SKM-1 (cell line): Measurements from ENCODE around the gene HELZ2.
"Not testable (repeated sequence)": the region's sequence is repeated elsewhere in the genome, so short reads cannot be mapped to it uniquely, and the experiment has no call there.

Experiments used
- DNase-seq: peaks from one replicate; lab custom pipeline; 2025; ENCODE audit not compliant: unreplicated experiment; lab: John Stamatoyannopoulos, UW

Gene HELZ2

GRCh38 chr20:63566395-63567135 is 7.5 kb downstream of the HELZ2 start:
- no peak for DNase-seq

DNA sequence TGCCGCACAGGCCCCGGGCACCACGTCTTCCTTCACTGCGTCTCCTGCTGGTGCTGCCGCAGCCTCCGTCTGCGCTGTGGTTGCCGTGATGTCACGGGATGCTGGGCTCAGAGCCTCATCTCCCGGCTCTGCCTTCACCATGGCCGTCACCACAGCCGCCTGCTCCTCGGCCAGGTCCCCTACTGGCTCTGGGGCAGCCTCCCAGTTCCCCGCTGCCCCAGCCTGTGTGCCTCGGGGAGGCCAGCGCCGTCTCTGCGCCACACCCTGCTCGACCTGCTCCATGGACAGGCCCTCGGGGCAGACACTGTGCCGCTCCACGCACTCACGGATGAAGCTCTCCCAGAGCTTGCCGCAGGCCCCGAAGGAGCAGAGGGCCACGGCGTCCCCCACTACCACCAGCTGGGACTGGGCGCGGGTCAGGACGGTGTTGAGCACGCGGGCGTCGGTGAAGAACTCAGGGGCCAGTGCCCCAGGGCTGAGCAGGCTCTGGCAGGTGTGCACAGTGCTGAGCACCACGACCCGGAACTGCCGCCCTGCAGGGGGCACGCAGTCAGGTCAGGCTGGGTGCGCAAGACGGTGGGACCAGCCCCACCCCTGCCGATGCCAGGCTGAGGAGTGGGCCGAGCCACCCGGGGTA is 8.2 kb downstream of the HELZ2 start:
- DNase-seq, result no peak

DNA sequence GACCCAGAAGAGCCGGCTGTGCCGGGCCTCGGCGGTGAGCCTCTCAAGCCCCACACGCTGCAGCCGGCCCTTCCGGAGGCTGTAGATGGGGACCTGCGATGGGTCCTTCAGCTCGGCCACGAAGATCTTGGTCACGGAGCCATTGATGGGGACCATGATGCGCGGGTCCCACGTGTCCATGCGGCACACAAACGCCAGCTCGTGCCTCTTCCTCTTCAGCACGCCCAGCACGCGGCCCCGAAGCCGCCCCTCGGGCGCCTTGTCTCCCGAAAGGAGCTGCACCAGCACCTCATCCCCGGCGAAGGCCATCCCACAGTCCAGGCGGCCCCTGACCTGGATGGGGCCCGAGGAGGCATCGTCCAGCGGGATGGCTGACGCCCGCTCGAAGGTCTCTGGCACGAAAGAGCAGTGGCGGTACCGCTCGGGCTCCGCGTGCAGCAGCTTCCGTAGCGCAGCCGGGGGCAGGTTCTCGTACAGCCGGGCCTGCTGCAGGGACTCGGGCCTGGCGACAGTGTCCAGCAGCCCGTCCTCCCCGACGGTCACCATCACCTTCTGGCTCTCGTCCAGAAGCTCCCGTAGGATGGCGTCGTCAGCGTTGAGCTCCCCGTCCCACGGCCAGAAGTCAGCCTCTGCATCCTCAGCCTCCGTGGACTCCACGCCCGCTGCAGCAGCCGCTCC is 8.9 kb downstream of the HELZ2 start:
- DNase-seq, result no peak

GRCh38 chr20:63564036-63564810 is 9.8 kb downstream of the HELZ2 start:
- no peak for DNase-seq

DNA sequence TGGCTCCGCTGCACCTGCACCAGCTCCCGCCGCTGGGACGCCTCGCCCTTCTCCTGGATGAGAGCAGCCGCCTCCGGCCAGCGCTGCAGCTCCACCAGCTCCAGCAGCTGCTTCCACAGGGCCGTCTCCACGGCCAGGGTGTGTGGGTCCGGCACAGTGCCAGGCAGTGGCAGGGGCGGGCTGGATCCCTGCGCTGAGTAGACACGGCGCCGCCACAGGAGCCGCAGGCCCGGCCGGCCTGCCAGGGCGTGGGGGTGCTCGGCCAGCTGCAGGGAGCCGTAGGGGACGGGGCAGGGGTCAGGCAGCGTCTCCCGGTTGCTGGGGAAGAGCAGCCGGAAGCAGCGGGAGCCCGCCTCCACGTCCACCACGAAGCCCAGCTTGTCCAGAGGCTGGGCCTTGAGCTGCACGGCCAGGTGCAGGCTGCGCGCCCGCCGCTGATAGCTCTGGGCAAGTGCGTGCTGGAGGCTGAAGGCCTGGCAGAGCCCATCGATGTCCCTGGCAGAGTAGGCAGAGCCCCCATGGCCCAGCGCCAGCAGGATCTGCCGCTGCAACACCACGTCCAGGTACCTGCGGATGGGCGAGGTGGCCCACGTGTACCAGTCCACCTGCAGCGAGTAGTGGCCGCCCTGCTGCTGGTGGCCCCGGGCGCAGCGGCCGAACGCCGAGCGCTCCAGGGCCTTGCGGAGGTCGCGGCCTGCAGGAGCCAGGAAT is 10.7 kb downstream of the HELZ2 start:
- no peak for DNase-seq

- DNase-seq, result no peak
Measured at GRCh38 chr20:63562461-63563224, 11.4 kb downstream of the HELZ2 start.

GRCh38 chr20:63561624-63562396 is 12.2 kb downstream of the HELZ2 start:
- no peak for DNase-seq

DNA sequence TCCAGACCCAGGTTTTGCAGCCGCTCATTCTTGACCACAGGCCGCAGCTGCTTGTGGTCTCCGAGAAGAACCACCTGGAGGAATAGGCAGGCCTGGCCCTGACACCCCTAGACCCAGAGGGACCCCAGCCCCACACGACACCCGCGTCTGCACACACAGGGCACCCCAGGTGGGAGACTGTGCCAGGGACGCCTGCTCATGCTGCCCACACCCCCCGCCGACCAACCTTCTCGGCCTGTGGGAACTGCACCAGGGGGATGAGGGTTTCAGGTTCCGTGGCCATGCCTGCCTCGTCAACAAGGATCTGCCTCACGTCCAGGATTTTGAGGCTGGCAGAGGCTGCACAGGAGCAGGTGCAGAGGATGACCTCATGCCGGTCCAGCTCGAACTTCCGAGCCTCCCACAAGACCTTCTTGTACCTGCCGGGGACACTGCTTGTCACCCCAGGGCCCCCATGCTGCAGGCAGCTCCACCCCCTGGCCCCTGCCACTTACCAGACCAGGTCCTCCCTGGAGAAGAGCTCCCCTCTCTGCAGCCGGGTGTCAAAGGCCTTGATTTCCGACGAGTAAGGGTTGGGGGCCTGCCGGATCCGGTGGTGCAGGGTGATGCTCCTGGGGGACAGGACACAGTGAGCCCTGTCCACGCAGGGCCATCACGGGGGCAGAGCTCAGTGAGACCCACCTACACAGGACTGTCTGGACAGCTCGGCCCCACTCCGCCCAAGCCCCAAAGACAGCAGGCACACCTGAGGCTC is 13.0 kb downstream of the HELZ2 start:
- DNase-seq, result no peak

DNA sequence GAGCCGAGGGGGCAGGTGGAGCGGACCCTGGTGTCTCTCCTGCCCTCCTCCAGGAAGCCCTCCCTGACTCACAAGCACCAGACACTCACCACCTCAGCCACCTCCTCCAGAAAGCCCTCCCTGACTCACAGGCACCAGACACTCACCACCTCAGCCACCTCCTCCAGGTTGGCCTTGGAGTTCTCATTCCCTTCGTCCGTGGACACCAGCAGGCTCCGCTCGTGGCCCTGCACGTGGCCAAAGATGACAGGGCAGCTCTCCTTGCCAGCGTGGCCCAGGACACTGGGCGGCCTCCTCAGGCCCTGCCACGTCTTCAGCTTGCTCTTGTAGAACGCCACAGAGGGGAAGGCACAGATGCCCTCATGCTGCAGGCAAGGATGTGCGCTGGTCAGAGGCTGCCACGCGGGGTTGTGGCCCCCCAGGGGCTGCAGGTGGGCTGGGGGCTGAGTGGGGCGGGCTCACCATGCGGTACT is 13.7 kb downstream of the HELZ2 start:
- DNase-seq, result no peak

- not testable (repeated sequence) for DNase-seq
Measured at GRCh38 chr20:63559485-63560332, 14.3 kb downstream of the HELZ2 start.

- DNase-seq, result no peak
Measured at GRCh38 chr20:63558804-63559484, 15.1 kb downstream of the HELZ2 start.

DNA sequence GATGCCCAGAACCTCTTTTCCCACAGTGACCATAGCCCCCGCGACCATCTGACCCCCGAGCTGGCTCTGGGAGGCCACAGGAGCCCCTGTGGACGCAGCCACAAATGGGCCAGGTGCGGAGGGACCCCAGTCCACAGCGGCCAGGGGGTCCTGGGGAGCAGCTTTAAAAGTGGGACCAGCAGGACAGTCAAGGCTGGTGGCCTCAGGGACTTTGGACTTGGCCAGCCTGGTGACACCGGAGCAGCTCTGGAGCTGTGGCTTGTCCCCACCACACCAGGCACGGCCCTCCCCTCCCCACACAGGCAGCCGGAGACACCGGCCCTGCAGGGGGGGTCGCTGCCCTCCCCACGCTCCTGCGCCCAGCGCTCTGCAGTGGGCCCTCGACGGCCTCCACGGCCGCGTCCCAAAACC is 16.6 kb downstream of the HELZ2 start:
- DNase-seq, result no peak

DNA sequence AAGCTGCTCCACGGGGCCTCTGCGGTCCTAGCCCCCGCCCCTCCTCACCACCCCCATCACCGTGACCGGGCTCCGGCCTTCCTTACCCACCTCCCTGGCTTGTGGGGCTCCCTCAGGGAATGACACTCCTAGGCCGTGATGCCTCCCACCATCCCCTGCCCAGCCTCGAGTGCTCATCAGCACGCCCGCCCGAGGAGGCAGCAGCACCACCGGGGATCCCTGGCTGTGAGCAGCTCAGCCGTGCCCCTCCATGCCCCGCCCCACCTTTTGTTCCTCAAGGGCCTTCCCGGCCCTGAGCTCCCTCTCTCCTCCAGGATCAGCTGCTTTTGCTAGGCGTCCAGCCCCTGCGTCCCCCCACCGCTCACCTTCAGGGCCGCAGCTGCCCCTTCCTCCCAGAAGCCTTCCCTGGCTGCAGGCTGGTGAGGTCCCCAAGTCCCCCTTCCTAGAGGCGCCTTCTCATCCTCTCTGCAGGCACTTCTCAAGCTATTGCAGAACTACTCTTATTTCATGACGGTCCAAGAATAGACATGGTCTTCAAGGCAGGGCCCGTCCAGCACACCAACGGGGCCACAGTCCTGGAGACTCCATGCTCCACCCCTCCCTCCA is 17.1 kb downstream of the HELZ2 start:
- DNase-seq, result no peak

DNA sequence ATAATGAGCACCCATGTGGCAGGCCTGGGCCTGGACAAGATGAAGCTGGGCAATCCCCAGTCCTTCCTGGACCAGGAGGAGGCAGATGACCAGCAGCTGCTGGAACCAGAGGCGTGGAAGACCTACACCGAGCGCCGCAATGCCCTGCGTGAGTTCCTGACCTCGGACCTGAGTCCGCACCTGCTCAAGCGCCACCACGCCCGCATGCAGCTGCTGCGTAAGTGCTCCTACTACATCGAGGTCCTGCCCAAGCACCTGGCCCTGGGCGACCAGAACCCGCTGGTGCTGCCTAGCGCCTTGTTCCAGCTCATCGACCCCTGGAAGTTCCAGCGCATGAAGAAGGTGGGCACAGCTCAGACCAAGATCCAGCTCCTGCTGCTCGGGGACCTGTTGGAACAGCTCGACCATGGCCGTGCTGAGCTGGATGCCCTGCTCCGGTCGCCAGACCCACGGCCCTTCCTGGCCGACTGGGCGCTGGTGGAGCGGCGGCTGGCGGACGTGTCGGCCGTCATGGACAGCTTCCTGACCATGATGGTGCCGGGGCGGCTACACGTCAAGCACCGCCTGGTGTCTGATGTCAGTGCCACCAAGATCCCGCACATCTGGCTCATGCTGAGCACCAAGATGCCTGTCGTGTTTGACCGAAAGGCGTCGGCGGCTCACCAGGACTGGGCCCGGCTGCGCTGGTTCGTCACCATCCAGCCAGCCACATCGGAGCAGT is 18.2 kb downstream of the HELZ2 start:
- DNase-seq, result no peak

DNA sequence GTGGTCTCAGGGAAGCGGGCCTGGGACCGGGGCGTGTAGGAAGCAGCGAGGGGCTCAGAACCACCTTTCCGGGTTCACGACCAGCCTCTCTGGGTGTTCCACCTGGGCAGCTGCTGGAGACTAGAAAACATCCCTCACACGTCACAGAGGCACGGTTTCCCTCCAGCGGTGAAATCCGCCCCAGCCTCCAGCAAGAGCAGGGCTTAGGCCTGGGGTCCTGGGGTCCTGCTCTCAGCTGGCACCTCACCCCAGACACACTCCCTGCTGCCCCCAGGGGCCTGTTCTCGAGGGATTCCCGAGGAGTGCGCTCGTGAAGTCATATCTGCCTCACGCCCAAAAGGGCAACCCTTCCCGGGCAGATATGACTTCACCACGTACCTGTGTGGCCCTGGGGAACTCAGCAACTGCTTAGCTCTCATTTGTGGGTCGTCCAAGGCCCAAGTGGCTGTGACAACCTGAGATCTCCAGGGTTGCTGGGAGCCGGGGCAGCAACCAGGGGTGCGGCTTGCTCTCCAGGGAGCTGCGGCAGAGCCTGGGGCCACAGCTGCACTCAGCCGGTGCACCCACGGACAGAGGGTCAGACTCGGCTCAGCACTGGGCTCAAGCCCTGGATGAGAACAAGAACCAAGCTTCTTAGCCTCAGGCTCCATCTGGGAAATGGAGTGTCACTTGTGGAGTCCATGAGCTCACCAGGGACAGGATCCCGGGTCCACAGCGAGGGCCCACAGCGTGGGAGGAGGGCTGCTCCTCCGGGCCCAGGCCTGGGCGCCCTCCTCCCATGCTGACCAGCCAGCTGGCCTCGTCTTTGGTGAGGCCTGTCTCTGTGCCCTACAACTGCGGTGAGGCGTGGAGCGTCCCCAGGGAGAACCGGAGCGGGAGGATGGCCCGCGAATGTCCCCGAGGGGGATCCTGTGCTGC is 19.4 kb downstream of the HELZ2 start:
- no peak for DNase-seq
